ENCODE results near the gene FBXO27.
"Not testable (repeated sequence)": the region's sequence is repeated elsewhere in the genome, so short reads cannot be mapped to it uniquely, and the experiment has no call there.

The FBXO27 gene

GRCh38 chr19:38988627-38989026 is 43.7 kb downstream of the FBXO27 start:
- DNase-seq (ENCODE audit: low read depth, low spot score) = not testable (repeated sequence)

- not testable (repeated sequence) for DNase-seq (ENCODE audit: low read depth, low spot score)
Observed at GRCh38 chr19:38987745-38988144, 44.6 kb downstream of the FBXO27 start.

GRCh38 chr19:38985262-38985661 is 47.1 kb downstream of the FBXO27 start:
- DNase-seq (ENCODE audit: low read depth, low spot score) = no peak

GRCh38 chr19:38980583-38981374 is 51.6 kb downstream of the FBXO27 start:
- no peak for DNase-seq (ENCODE audit: low read depth, low spot score)

- DNase-seq (ENCODE audit: low read depth, low spot score) = no peak
Observed at GRCh38 chr19:38979812-38980211, 52.5 kb downstream of the FBXO27 start.

GRCh38 chr19:38978326-38978689 is 54.0 kb downstream of the FBXO27 start:
- DNase-seq (ENCODE audit: low read depth, low spot score) = no peak

GRCh38 chr19:38977445-38978325 is 54.7 kb downstream of the FBXO27 start:
- no peak for DNase-seq (ENCODE audit: low read depth, low spot score)

GRCh38 chr19:38975861-38976271 is 56.5 kb downstream of the FBXO27 start:
- no peak for DNase-seq (ENCODE audit: low read depth, low spot score)

- DNase-seq (ENCODE audit: low read depth, low spot score) = no peak
Observed at GRCh38 chr19:38975214-38975860, 57.0 kb downstream of the FBXO27 start, which contains the start of gene FBXO17. Gene FBXO17, minus strand, starts transcription at chr19:38975742. Its CDS starts 25,423 bp downstream, at chr19:38950319.

- no peak for DNase-seq (ENCODE audit: low read depth, low spot score)
Observed at GRCh38 chr19:38974624-38975213, 57.6 kb downstream of the FBXO27 start.

Measured in brain pericyte (primary cell).